HG03460 (cell line): Measurements from ENCODE around the gene CST3.
"Not testable (repeated sequence)": the region's sequence is repeated elsewhere in the genome, so short reads cannot be mapped to it uniquely, and the experiment has no call there.

Source experiments
- ATAC-seq: cut with Tn5 transposase; IDR thresholded peaks from one replicate; pipeline ENCODE4 v1.9.1; 2021; ENCODE audit not compliant: unreplicated experiment

Gene CST3

GRCh38 chr20:23644164-23644563, 6.4 kb upstream of the CST3 start:
- no peak for ATAC-seq

GRCh38 chr20:23643659-23644058, 5.9 kb upstream of the CST3 start:
- ATAC-seq = no peak

GRCh38 chr20:23641936-23642751, 4.4 kb upstream of the CST3 start:
- no peak for ATAC-seq

GRCh38 chr20:23640671-23641667, 3.2 kb upstream of the CST3 start:
- ATAC-seq = no peak

- no peak for ATAC-seq
Measured at GRCh38 chr20:23640018-23640601, 2.4 kb upstream of the CST3 start.

- ATAC-seq = no peak
Measured at GRCh38 chr20:23639490-23639958, 1.8 kb upstream of the CST3 start.

GRCh38 chr20:23638309-23638708, 554 bp upstream of the CST3 start:
- ATAC-seq = no peak

- ATAC-seq = no peak
Measured at GRCh38 chr20:23636908-23637281, 860 bp downstream of the CST3 start.

- no peak for ATAC-seq
Measured at GRCh38 chr20:23636182-23636907, 1.4 kb downstream of the CST3 start.

GRCh38 chr20:23635768-23636090, 2.0 kb downstream of the CST3 start:
- not testable (repeated sequence) for ATAC-seq

GRCh38 chr20:23634985-23635767, 2.6 kb downstream of the CST3 start:
- no peak for ATAC-seq

- ATAC-seq = no peak
Measured at GRCh38 chr20:23634044-23634801, 3.5 kb downstream of the CST3 start.

- ATAC-seq = no peak
Measured at GRCh38 chr20:23632711-23633573, 4.8 kb downstream of the CST3 start.

- no peak for ATAC-seq
Measured at GRCh38 chr20:23631981-23632710, 5.6 kb downstream of the CST3 start.

- ATAC-seq = no peak
Measured at GRCh38 chr20:23631226-23631822, 6.4 kb downstream of the CST3 start.

GRCh38 chr20:23630392-23630849, 7.3 kb downstream of the CST3 start:
- no peak for ATAC-seq
